Heart left ventricle (tissue), 13 donors: ENCODE results near the gene ZNF543.

ENCODE experiments used
- POLR2A ChIP-seq, 2 donors: fragments of 450-650 bp; IDR thresholded peaks; one replicate each; pipeline ENCODE4 v1.6.1; 2017; ENCODE audit warnings: antibody characterized with exemption in 2 of 2, mild to moderate bottlenecking in 2 of 2, moderate library complexity in 2 of 2
- TF ChIP-seq, protein P1 (sequence below), 12 donors: fragments of 200-600 bp; sonication (generic) in 4 of 12; IDR thresholded peaks; one replicate each; pipeline versions ENCODE4 v1.5.0 to v1.8.0; 2018 to 2022; ENCODE audit warnings: antibody characterized with exemption in 12 of 12, mild to moderate bottlenecking in 5 of 12
- donor health status: ischemic (EF 13 %, LVEDD 7.1; RV severe dilation, severe dysfunction).
- donor health status: DM: no; HTN: yes; CAD: no.
- donor health status: DM: no; HTN: no; CAD: no.
- donor health status: ischemic (EF 25% LVEDD 6.9; RV normal size, moderate dysfunction).
- donor health status: ischemic (EF 25% LVEDD 5.7; RV mildly dilated, moderate dysfunction).
- donor health status: ischemic (EF 35%, LVEDD 5.7; RV mildly dilated, moderate dysfunction).
- donor health status: nonischemic (EF 11% LVEDD 7.7; RV severe dilation, severe dysfunction).
- donor health status: DM: yes; HTN: yes; CAD: no.
- donor health status: PGD.
- donor health status: ischemic (EF 29% LVEDD 5.4; RV normal size, mild dysfunction).
- donor health status: nonischemic (EF 23%, LVEDD 6.1; RV moderate dilation, normal function).

- peak in 1 of 2 donors; percentile 68 for TF ChIP-seq POLR2A (IDR thresholded peaks at IDR 0.05)
- TF ChIP-seq, protein P1, sequence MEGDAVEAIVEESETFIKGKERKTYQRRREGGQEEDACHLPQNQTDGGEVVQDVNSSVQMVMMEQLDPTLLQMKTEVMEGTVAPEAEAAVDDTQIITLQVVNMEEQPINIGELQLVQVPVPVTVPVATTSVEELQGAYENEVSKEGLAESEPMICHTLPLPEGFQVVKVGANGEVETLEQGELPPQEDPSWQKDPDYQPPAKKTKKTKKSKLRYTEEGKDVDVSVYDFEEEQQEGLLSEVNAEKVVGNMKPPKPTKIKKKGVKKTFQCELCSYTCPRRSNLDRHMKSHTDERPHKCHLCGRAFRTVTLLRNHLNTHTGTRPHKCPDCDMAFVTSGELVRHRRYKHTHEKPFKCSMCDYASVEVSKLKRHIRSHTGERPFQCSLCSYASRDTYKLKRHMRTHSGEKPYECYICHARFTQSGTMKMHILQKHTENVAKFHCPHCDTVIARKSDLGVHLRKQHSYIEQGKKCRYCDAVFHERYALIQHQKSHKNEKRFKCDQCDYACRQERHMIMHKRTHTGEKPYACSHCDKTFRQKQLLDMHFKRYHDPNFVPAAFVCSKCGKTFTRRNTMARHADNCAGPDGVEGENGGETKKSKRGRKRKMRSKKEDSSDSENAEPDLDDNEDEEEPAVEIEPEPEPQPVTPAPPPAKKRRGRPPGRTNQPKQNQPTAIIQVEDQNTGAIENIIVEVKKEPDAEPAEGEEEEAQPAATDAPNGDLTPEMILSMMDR (IDR thresholded peaks at IDR 0.05): no peak
Measured at GRCh38 chr19:57362997-57363687, 42.9 kb downstream of the ZNF543 start, which contains the start of the genes TRAPPC2B and ZNF547.
